Uterus (tissue), 4 donors: ENCODE results near the gene GLDC. TPM values are rescaled to one million over a fixed set of nuclear protein-coding genes. Genes with fewer than 3 reads are reported as not detected.

Experiments
- DNase-seq, 2 donors: peaks; one replicate each; pipeline ENCODE4 v3.0.0-alpha.2; 2019 to 2020
- H3K27ac ChIP-seq, 2 donors: fragments of 200-600 bp; sonication (generic); 1 replicate in 1 of 2; 2 replicates in 1 of 2; pipeline ENCODE4 v1.5.1; 2016 to 2018
- H3K27me3 ChIP-seq, 2 donors: fragments of 200-600 bp; sonication (generic); one replicate each; pipeline ENCODE4 v1.5.1; 2018 to 2019; ENCODE audit warnings: control low read depth in 1 of 2
- H3K36me3 ChIP-seq, 2 donors: fragments of 200-600 bp; sonication (generic); one replicate each; pipeline ENCODE4 v1.5.1; 2019; ENCODE audit warnings: control low read depth in 1 of 2
- H3K4me1 ChIP-seq, 2 donors: fragments of 200-600 bp; sonication (generic); one replicate each; pipeline ENCODE4 v1.5.1; 2018 to 2019; ENCODE audit warnings: control low read depth in 1 of 2
- H3K4me3 ChIP-seq, 2 donors: fragments of 200-600 bp; sonication (generic); 1 replicate in 1 of 2; 2 replicates in 1 of 2; pipeline ENCODE4 v1.5.1; 2018 to 2019; ENCODE audit warnings: mild to moderate bottlenecking in 1 of 2
- H3K9me3 ChIP-seq, 2 donors: fragments of 200-600 bp; sonication (generic); one replicate each; pipeline ENCODE4 v1.5.1; 2019; ENCODE audit warnings: control low read depth in 1 of 2
- CTCF ChIP-seq, 4 experiments: fragments of 200-600 bp in 2 of 4; fragments of 450-650 bp in 2 of 4; sonication (generic) in 2 of 4; IDR thresholded peaks; one replicate each; pipeline ENCODE4 v1.5.1; 2016 to 2019; ENCODE audit warnings: antibody characterized with exemption in 4 of 4, mild to moderate bottlenecking in 2 of 4, moderate library complexity in 1 of 4
- POLR2A ChIP-seq, 2 donors: fragments of 450-650 bp; IDR thresholded peaks; one replicate each; pipeline ENCODE4 v1.6.1; 2016; ENCODE audit warnings: antibody characterized with exemption in 2 of 2, mild to moderate bottlenecking in 1 of 2, moderate library complexity in 1 of 2
- intact Hi-C: fragments of 100-400 bp; cut with DNase I; formaldehyde crosslinking; loops from one replicate; pipeline ENCODE4 v1.15.1; 2023; ENCODE audit warnings: low total_unique reads
- total RNA-seq, 4 donors: library from RNA; depleted of rRNA in 3 of 4; stranded (reverse); fragments of >200 nt in 3 of 4; gene quantifications; one replicate each; pipeline versions ENCODE4 v1.1.0 to v1.2.4, GENCODE V29; 2014 to 2023
- donor health status: DM: yes; HTN: yes; CAD: no.

The GLDC gene
- total RNA-seq, 4 donors from 2014 or later: 0.26 to 8.4 (median 0.79) TPM; not detected in 1

GRCh38 chr9:6567140-6567591, 78.4 kb downstream of the GLDC start:
- TF ChIP-seq CTCF (IDR thresholded peaks at IDR 0.05) (no peak), POLR2A (IDR thresholded peaks at IDR 0.05) (no peak)
- Histone ChIP-seq H3K36me3 (no peaks in the 10 kb centered on the region), H3K4me1 (no peaks in the 10 kb centered on the region), H3K27ac (no peak overlapping the region), H3K27me3 (no peaks in the 10 kb centered on the region), H3K9me3 (no peaks in the 10 kb centered on the region), H3K4me3 (no peak overlapping the region)
- intact Hi-C loops: loop anchor here (5.0 kb wide), 1 partner anchor 215 kb away; no protein-coding TSS in a partner anchor
- no peak for DNase-seq

GRCh38 chr9:6566409-6567139, 79.0 kb downstream of the GLDC start:
- intact Hi-C loops: loop anchor here (5.0 kb wide), 1 partner anchor 214 kb away; no protein-coding TSS in a partner anchor
- no peaks in the 10 kb centered on the region for H3K27me3 ChIP-seq
- TF ChIP-seq CTCF (IDR thresholded peaks at IDR 0.05) (no peak), POLR2A (IDR thresholded peaks at IDR 0.05) (no peak)
- no peaks in the 10 kb centered on the region for H3K9me3 ChIP-seq
- H3K27ac ChIP-seq: no peak overlapping the region
- no peaks in the 10 kb centered on the region for H3K4me1 ChIP-seq
- H3K4me3 ChIP-seq: no peak overlapping the region
- DNase-seq: peak in 1 of 2 donors; percentile 33
- H3K36me3 ChIP-seq: no peaks in the 10 kb centered on the region

GRCh38 chr9:6565312-6565711, 80.2 kb downstream of the GLDC start:
- Histone ChIP-seq H3K4me3 (no peak overlapping the region), H3K27ac (no peak overlapping the region), H3K36me3 (no peaks in the 10 kb centered on the region), H3K27me3 (no peaks in the 10 kb centered on the region), H3K4me1 (no peaks in the 10 kb centered on the region), H3K9me3 (no peaks in the 10 kb centered on the region)
- intact Hi-C loops: loop anchor here (5.0 kb wide), 1 partner anchor 213 kb away; no protein-coding TSS in a partner anchor
- no peak for TF ChIP-seq POLR2A (IDR thresholded peaks at IDR 0.05)
- no peak for TF ChIP-seq CTCF (IDR thresholded peaks at IDR 0.05)
- no peak for DNase-seq

GRCh38 chr9:6564868-6565267, 80.7 kb downstream of the GLDC start:
- intact Hi-C loops: loop anchor here (5.0 kb wide), 1 partner anchor 213 kb away; no protein-coding TSS in a partner anchor
- Histone ChIP-seq H3K36me3 (no peaks in the 10 kb centered on the region), H3K4me3 (no peak overlapping the region), H3K27me3 (no peaks in the 10 kb centered on the region), H3K9me3 (no peaks in the 10 kb centered on the region), H3K4me1 (no peaks in the 10 kb centered on the region), H3K27ac (peak overlapping the region in 1 of 2 donors; percentile 20)
- no peak for TF ChIP-seq POLR2A (IDR thresholded peaks at IDR 0.05)
- no peak for TF ChIP-seq CTCF (IDR thresholded peaks at IDR 0.05)
- peak in 1 of 2 donors; percentile 28 for DNase-seq

- H3K9me3 ChIP-seq: no peaks in the 10 kb centered on the region
- intact Hi-C loops: no loop called here
- no peaks in the 10 kb centered on the region for H3K4me1 ChIP-seq
- H3K36me3 ChIP-seq: no peaks in the 10 kb centered on the region
- no peaks in the 10 kb centered on the region for H3K27me3 ChIP-seq
- TF ChIP-seq POLR2A (IDR thresholded peaks at IDR 0.05) (no peak), CTCF (IDR thresholded peaks at IDR 0.05) (no peak)
- peak overlapping the region in 1 of 2 donors; percentile 20 for H3K27ac ChIP-seq
- DNase-seq: no peak
- H3K4me3 ChIP-seq: no peak overlapping the region
These were observed 81.2 kb downstream of the GLDC start for GRCh38 chr9:6564360-6564759.
